Kidney epithelial cell (primary cell): ENCODE measurements around the gene PPP1R7. TPM values are rescaled to one million over a fixed set of nuclear protein-coding genes. Genes with fewer than 3 reads are reported as not detected.

Experiments
- DNase-seq: peaks from one replicate; pipeline ENCODE4 v3.0.0-alpha.2; 2010; ENCODE audit warnings: low read depth
- H3K27me3 ChIP-seq: 2 replicates; pipeline ENCODE4 v1.6.0; 2011; ENCODE audit warnings: low read length; ENCODE audit not compliant: control insufficient read depth, insufficient read depth
- H3K36me3 ChIP-seq: 2 replicates; pipeline ENCODE4 v1.5.1; 2011; ENCODE audit warnings: low read length; ENCODE audit not compliant: control insufficient read depth, insufficient read depth
- H3K4me3 ChIP-seq: 2 replicates; pipeline ENCODE4 v1.5.1; 2011; ENCODE audit warnings: low read depth, mild to moderate bottlenecking, control low read depth, low read length
- total RNA-seq: library from RNA; depleted of rRNA; stranded (reverse); fragments of >200 nt; gene quantifications from 2 replicates; pipeline ENCODE4 v1.2.3, GENCODE V29; 2015
- TF ChIP-seq, protein P1 (sequence below): IDR thresholded peaks from 2 replicates; pipeline ENCODE4 v1.5.1; 2011; ENCODE audit warnings: mild to moderate bottlenecking, moderate library complexity, low read length, control low read depth, inconsistent platforms; ENCODE audit not compliant: insufficient read depth, poor library complexity, severe bottlenecking

PPP1R7 gene
- total RNA-seq, 1 donor from 2014 or later = 82.3 TPM

DNA sequence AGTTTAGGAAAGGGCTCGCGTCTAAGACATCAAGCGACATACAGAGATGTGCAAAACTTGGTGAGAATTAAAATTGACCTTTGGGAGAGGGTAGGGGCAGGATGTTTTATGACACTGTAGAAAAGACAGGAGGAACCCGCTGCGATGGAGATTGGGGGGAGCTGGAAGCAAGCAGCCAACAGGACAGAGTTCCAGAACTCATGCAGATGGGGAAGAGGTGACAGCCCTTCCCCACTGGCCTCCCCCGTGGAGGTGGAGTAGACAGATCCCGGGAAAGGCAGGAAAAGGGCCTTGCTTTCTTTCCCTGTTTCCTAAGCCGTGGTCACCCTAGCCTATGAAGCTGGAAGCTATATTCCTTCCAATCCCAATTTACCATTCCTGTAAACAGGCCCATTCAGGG lies 77.3 kb downstream of the PPP1R7 start:
- H3K36me3 ChIP-seq = peaks cover 5% of the 10 kb centered on the region
- no peak for DNase-seq
- H3K27me3 ChIP-seq = no peaks in the 10 kb centered on the region
- no peak overlapping the region for H3K4me3 ChIP-seq
- TF ChIP-seq, protein P1, sequence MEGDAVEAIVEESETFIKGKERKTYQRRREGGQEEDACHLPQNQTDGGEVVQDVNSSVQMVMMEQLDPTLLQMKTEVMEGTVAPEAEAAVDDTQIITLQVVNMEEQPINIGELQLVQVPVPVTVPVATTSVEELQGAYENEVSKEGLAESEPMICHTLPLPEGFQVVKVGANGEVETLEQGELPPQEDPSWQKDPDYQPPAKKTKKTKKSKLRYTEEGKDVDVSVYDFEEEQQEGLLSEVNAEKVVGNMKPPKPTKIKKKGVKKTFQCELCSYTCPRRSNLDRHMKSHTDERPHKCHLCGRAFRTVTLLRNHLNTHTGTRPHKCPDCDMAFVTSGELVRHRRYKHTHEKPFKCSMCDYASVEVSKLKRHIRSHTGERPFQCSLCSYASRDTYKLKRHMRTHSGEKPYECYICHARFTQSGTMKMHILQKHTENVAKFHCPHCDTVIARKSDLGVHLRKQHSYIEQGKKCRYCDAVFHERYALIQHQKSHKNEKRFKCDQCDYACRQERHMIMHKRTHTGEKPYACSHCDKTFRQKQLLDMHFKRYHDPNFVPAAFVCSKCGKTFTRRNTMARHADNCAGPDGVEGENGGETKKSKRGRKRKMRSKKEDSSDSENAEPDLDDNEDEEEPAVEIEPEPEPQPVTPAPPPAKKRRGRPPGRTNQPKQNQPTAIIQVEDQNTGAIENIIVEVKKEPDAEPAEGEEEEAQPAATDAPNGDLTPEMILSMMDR = no peak

DNA sequence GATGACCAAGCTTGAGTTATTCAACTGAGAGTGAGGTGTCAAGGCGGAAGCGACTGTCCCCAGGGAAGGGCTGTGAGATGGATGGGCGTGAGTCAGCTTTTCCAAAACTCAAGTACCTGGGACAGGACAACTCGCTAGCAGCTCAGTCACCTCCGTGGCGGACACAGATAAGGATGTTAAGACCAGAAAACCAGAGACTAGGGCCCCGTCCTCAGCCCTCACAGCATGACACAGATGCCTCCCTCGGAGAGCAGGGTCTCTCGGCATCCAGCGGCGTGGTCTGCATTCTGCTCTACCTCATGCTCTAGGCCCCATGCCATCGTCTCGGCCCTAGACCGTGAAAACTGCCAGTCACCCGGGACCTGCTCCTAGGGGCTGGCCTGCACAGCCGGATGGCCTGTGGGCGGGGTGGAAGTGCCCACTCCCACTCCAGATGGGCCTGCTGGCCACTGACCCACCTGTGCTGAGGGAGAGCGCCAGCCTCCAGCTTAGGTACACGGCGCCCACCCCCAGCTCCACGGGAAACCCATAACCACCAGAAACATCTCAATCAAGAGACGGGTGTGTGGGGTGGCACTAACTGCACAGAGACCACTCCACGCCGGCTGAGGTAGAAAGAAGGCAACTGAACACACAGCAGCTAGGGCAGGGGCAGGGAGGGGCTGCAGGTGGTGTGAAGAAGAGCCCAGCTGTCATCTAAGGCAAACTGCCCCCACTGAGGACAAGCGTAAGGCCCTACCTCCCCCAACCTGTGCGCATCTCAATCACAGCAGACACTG lies 78.0 kb downstream of the PPP1R7 start:
- Histone ChIP-seq H3K36me3 (peaks cover 6% of the 10 kb centered on the region), H3K4me3 (no peak overlapping the region), H3K27me3 (no peaks in the 10 kb centered on the region)
- DNase-seq = no peak
- TF ChIP-seq, protein P1 = no peak

DNA sequence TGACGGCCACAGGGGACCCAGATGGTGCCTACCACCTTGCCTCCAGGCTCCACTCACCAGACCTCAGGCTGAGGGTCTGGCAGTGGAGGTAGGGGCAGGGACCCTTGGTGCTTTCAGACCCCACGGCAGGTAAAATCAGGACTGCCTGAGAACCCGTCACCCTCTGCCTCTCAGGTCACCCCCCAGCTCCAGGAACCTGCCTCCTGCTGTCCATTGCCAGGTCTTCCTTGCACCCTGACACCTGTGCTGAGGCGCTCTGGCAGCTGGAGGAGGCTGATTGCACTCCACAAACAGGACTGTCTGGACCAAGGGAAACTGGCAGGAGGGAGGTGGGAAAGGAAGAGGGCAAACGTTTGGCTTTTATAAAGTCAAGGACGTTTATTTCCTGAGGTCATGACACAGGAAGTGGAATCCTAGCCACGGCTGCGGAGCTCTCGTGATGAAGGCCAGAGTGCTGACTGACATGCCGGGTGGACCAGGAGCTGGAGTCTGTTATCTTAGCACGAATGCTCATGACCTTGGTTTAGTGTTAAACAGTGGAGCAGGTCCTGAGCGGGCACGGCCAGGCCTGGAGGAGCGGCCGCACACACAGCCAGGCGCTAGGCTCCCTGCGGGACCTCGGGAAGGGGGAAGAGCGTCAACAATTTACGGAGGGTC lies 78.7 kb downstream of the PPP1R7 start:
- H3K4me3 ChIP-seq = no peak overlapping the region
- H3K27me3 ChIP-seq = no peaks in the 10 kb centered on the region
- H3K36me3 ChIP-seq = peaks cover 7% of the 10 kb centered on the region
- no peak for DNase-seq
- TF ChIP-seq, protein P1 = no peak

DNA sequence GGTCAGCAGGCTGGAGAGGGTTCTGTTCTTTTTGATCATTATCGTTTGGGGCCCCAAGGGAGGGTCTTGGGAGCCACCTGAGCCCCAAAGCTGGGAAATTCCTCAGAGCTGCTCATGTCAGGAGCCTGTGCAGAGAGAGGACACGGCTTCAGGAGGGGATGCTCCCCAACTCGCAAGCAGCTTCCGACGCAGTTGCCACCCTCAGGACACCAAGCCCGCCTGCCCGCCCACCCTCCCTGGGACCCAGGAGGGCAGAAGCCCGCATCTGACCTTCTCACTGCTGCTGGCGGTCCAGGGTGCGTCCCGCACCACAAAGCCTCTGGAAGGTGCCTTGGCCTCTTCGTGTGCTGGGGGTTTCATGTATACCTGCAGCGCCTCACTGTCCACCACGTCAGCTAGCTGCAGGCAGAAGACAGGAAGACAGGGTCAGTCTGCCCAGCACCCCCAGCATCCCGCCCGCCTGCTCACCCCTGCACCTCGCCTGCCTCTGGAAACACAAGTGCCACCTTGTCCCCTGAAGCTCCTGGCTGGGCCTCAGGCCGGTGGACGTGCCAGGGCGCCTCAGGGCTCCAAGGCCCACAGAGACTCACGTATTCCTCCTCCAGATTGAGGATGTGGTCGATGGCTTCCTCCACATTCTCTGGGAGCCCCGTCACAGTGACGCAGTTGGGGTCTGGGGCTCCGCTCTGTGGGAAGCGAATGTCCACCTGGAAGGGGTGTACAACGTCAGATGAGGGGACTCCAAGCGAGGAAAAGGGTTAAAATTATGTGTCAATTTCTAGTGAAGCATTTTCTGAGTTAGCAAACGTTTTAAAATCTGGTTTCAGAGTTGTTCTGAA lies 79.5 kb downstream of the PPP1R7 start:
- H3K36me3 ChIP-seq = peaks cover 10% of the 10 kb centered on the region
- no peak for DNase-seq
- no peak overlapping the region for H3K4me3 ChIP-seq
- TF ChIP-seq, protein P1 = no peak
- no peaks in the 10 kb centered on the region for H3K27me3 ChIP-seq

DNA sequence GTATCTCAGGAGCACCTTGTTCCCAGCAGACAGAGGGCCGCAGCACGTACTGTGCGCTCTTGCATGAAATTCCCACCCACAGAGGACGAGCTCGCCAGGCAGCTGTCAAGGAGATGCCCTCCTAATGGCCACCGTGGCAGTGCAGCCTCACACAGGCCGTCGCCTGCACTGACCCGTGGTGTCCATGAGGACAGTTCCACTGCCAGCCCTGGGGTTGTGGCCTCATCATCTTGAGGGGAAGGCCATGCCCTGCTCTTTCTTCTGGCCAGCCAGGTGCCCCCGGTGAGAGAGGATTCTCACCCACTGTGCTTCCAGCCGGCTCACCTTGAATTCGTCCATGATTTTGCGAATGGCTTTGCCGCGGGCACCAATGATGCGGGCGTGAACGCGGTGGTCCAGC lies 80.2 kb downstream of the PPP1R7 start:
- TF ChIP-seq, protein P1 = no peak
- no peak for DNase-seq
- H3K36me3 ChIP-seq = peaks cover 12% of the 10 kb centered on the region
- no peaks in the 10 kb centered on the region for H3K27me3 ChIP-seq
- no peak overlapping the region for H3K4me3 ChIP-seq
